Vagina (tissue), 2 donors: ENCODE results near the gene TP53I11. TPM values are rescaled to one million over a fixed set of nuclear protein-coding genes. Genes with fewer than 3 reads are reported as not detected.

Experiments
- DNase-seq, 2 donors: peaks; one replicate each; pipeline ENCODE4 v3.0.0-alpha.2; 2017; ENCODE audit errors: extremely low spot score in 2 of 2
- H3K27ac ChIP-seq: fragments of 200-600 bp; sonication (generic); one replicate; pipeline ENCODE4 v1.5.1; 2019
- H3K27me3 ChIP-seq: fragments of 200-600 bp; sonication (generic); one replicate; pipeline ENCODE4 v1.5.1; 2019
- H3K36me3 ChIP-seq, 2 donors: fragments of 200-600 bp; sonication (generic); one replicate each; pipeline ENCODE4 v1.5.1; 2017 to 2019
- H3K4me1 ChIP-seq: fragments of 200-600 bp; sonication (generic); one replicate; pipeline ENCODE4 v1.5.1; 2019
- H3K4me3 ChIP-seq, 2 donors: fragments of 200-600 bp; sonication (generic); 1 replicate in 1 of 2; 2 replicates in 1 of 2; pipeline ENCODE4 v1.5.1; 2016 to 2019
- H3K9me3 ChIP-seq: fragments of 200-600 bp; sonication (generic); one replicate; pipeline ENCODE4 v1.5.1; 2019
- CTCF ChIP-seq, 3 experiments: fragments of 450-650 bp in 2 of 3; fragments of 200-600 bp in 1 of 3; sonication (generic) in 1 of 3; IDR thresholded peaks; one replicate each; pipeline ENCODE4 v1.5.1; 2017 to 2019; ENCODE audit warnings: antibody characterized with exemption in 3 of 3, mild to moderate bottlenecking in 2 of 3, moderate library complexity in 2 of 3
- POLR2A ChIP-seq, 2 donors: fragments of 450-650 bp; IDR thresholded peaks; one replicate each; pipeline ENCODE4 v1.6.1; 2017; ENCODE audit warnings: antibody characterized with exemption in 2 of 2, mild to moderate bottlenecking in 2 of 2, moderate library complexity in 2 of 2
- POLR2AphosphoS5 ChIP-seq, 2 donors: sonication (generic); formaldehyde crosslinking; IDR thresholded peaks; one replicate each; pipeline ENCODE4 v1.9.0; 2017; ENCODE audit warnings: antibody characterized with exemption in 2 of 2, mild to moderate bottlenecking in 2 of 2, low read depth in 1 of 2; ENCODE audit not compliant: insufficient read depth in 1 of 2
- intact Hi-C: fragments of 100-400 bp; cut with DNase I; formaldehyde crosslinking; loops from one replicate; pipeline ENCODE4 v1.15.1; 2023
- total RNA-seq: library from RNA; depleted of rRNA; stranded (reverse); fragments of >200 nt; gene quantifications from one replicate; pipeline ENCODE4 v1.2.3, GENCODE V29; 2016

The TP53I11 gene
- total RNA-seq, 1 donor from 2014 or later = 50.6 TPM

GRCh38 chr11:44934110-44934509, 16.6 kb downstream of the TP53I11 start:
- TF ChIP-seq POLR2A (IDR thresholded peaks at IDR 0.05) (no peak), POLR2AphosphoS5 (IDR thresholded peaks at IDR 0.05; ENCODE audit: insufficient read depth in 1 of 2, low read depth in 1 of 2) (no peak), CTCF (IDR thresholded peaks at IDR 0.05) (no peak)
- Histone ChIP-seq H3K36me3 (no peaks in the 10 kb centered on the region), H3K27me3 (no peaks in the 10 kb centered on the region), H3K9me3 (no peaks in the 10 kb centered on the region), H3K4me3 (no peak overlapping the region), H3K4me1 (no peaks in the 10 kb centered on the region), H3K27ac (no peak overlapping the region)
- intact Hi-C loops = loop anchor here (10.0 kb wide), 1 partner anchor 361 kb away; no protein-coding TSS in a partner anchor
- no peak for DNase-seq

- H3K4me1 ChIP-seq = no peaks in the 10 kb centered on the region
- no peaks in the 10 kb centered on the region for H3K9me3 ChIP-seq
- no peaks in the 10 kb centered on the region for H3K27me3 ChIP-seq
- no peak overlapping the region for H3K27ac ChIP-seq
- H3K4me3 ChIP-seq = no peak overlapping the region
- no peaks in the 10 kb centered on the region for H3K36me3 ChIP-seq
- DNase-seq = no peak
- TF ChIP-seq POLR2AphosphoS5 (IDR thresholded peaks at IDR 0.05; ENCODE audit: insufficient read depth in 1 of 2, low read depth in 1 of 2) = no peak
- no peak for TF ChIP-seq POLR2A (IDR thresholded peaks at IDR 0.05)
- TF ChIP-seq CTCF (IDR thresholded peaks at IDR 0.05) = no peak
- intact Hi-C loops = loop anchor here (10.0 kb wide), 1 partner anchor 363 kb away; no protein-coding TSS in a partner anchor
These were observed 19.2 kb downstream of the TP53I11 start for GRCh38 chr11:44931466-44931865.

GRCh38 chr11:44930588-44931302, 19.9 kb downstream of the TP53I11 start:
- intact Hi-C loops = loop anchor here (10.0 kb wide), 1 partner anchor 364 kb away; no protein-coding TSS in a partner anchor
- Histone ChIP-seq H3K4me1 (no peaks in the 10 kb centered on the region), H3K36me3 (no peaks in the 10 kb centered on the region), H3K4me3 (no peak overlapping the region), H3K9me3 (no peaks in the 10 kb centered on the region), H3K27me3 (no peaks in the 10 kb centered on the region), H3K27ac (no peak overlapping the region)
- no peak for DNase-seq
- TF ChIP-seq POLR2A (IDR thresholded peaks at IDR 0.05) = no peak
- no peak for TF ChIP-seq POLR2AphosphoS5 (IDR thresholded peaks at IDR 0.05; ENCODE audit: insufficient read depth in 1 of 2, low read depth in 1 of 2)
- TF ChIP-seq CTCF (IDR thresholded peaks at IDR 0.05) = no peak

GRCh38 chr11:44928816-44929215, 21.9 kb downstream of the TP53I11 start:
- no peak overlapping the region for H3K27ac ChIP-seq
- intact Hi-C loops = no loop called here

More at GRCh38 chr11:44928816-44929215, 21.9 kb downstream of the TP53I11 start:
- no peaks in the 10 kb centered on the region for H3K4me1 ChIP-seq
- H3K4me3 ChIP-seq = no peak overlapping the region
- TF ChIP-seq POLR2A (IDR thresholded peaks at IDR 0.05) = no peak
- no peak for TF ChIP-seq POLR2AphosphoS5 (IDR thresholded peaks at IDR 0.05; ENCODE audit: insufficient read depth in 1 of 2, low read depth in 1 of 2)
- no peak for TF ChIP-seq CTCF (IDR thresholded peaks at IDR 0.05)
- H3K27me3 ChIP-seq = no peaks in the 10 kb centered on the region
- H3K9me3 ChIP-seq = no peaks in the 10 kb centered on the region
- H3K36me3 ChIP-seq = no peaks in the 10 kb centered on the region
- DNase-seq = no peak
